A673 (cell line): ENCODE results near the gene MAGI1.

ENCODE experiments used
- EZH2 ChIP-seq: fragments of 200-600 bp; sonication (generic); IDR thresholded peaks from 2 replicates; pipeline ENCODE4 v1.6.1; 2017; ENCODE audit warnings: borderline replicate concordance, low read depth, mild to moderate bottlenecking, mixed read lengths, antibody characterized with exemption, low read length; ENCODE audit not compliant: poor library complexity, severe bottlenecking
- TF ChIP-seq, protein P1 (sequence below): fragments of 300-800, 200-600 bp; sonication (generic); conservative IDR thresholded peaks from 2 replicates; pipeline ENCODE4 v1.5.1; 2017; ENCODE audit warnings: low read depth, mild to moderate bottlenecking, antibody characterized with exemption, low read length, moderate library complexity, mixed read lengths

DNA sequence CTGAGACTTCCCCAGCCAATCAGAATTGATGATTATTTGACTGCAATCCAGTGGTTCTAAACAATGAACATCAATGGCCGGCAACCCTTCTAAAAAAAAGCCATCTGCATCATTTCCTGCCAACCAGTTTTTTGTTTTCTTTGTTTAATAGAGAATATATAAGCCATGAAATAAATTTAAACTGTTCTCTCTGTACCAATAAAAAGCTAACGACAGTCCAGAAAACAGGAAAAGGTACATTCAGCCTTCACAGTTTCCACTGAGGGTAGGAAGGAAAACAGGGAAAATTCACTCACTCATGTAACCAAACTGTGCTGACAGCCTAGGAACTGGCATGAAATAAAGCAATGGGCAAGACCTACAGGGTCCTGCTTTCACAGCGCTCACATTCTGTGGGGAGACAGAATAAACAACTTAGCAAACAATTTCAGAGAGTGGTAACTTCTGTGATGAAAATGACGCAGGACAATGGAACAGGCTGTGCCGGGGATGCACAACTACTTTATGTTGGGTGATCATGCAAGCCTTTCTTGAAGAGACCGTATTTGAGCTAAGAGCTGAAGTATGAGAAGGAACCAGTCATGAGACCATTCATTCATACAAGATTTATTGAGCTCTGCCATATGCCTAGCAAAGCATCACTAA is 630.1 kb downstream of the MAGI1 start:
- TF ChIP-seq, protein P1, sequence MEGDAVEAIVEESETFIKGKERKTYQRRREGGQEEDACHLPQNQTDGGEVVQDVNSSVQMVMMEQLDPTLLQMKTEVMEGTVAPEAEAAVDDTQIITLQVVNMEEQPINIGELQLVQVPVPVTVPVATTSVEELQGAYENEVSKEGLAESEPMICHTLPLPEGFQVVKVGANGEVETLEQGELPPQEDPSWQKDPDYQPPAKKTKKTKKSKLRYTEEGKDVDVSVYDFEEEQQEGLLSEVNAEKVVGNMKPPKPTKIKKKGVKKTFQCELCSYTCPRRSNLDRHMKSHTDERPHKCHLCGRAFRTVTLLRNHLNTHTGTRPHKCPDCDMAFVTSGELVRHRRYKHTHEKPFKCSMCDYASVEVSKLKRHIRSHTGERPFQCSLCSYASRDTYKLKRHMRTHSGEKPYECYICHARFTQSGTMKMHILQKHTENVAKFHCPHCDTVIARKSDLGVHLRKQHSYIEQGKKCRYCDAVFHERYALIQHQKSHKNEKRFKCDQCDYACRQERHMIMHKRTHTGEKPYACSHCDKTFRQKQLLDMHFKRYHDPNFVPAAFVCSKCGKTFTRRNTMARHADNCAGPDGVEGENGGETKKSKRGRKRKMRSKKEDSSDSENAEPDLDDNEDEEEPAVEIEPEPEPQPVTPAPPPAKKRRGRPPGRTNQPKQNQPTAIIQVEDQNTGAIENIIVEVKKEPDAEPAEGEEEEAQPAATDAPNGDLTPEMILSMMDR, result no peak
- TF ChIP-seq EZH2, result no peak
